Breast epithelium (tissue), 4 donors: ENCODE measurements around the gene SERINC5. TPM values are rescaled to one million over a fixed set of nuclear protein-coding genes. Genes with fewer than 3 reads are reported as not detected.

Experiments
- DNase-seq, 2 donors: peaks; one replicate each; pipeline ENCODE4 v3.0.0-alpha.2; 2019; ENCODE audit warnings: low spot score in 2 of 2
- H3K27ac ChIP-seq, 2 donors: fragments of 200-600 bp; sonication (generic) in 1 of 2; one replicate each; pipeline ENCODE4 v1.5.1; 2016 to 2019; ENCODE audit warnings: mild to moderate bottlenecking in 1 of 2
- H3K27me3 ChIP-seq, 2 donors: fragments of 200-600 bp; sonication (generic) in 1 of 2; one replicate each; pipeline versions ENCODE4 v1.5.1 to v1.6.0; 2017 to 2019; ENCODE audit warnings: control low read depth in 1 of 2, mild to moderate bottlenecking in 1 of 2
- H3K36me3 ChIP-seq: fragments of 200-600 bp; one replicate; pipeline ENCODE4 v1.5.1; 2019
- H3K4me1 ChIP-seq, 2 donors: fragments of 200-600 bp; sonication (generic); one replicate each; pipeline ENCODE4 v1.5.1; 2016 to 2019; ENCODE audit warnings: control low read depth in 1 of 2
- H3K4me3 ChIP-seq, 3 donors: fragments of 200-600 bp; sonication (generic); 1 replicate in 2 of 3; 2 replicates in 1 of 3; pipeline ENCODE4 v1.5.1; 2016 to 2019; ENCODE audit warnings: mild to moderate bottlenecking in 3 of 3, moderate library complexity in 2 of 3
- H3K9me3 ChIP-seq, 2 donors: fragments of 200-600 bp; sonication (generic) in 1 of 2; one replicate each; pipeline ENCODE4 v1.5.1; 2016 to 2019; ENCODE audit warnings: control low read depth in 1 of 2
- CTCF ChIP-seq, 3 donors: fragments of 450-650 bp; IDR thresholded peaks; one replicate each; pipeline ENCODE4 v1.5.1; 2016 to 2017; ENCODE audit warnings: antibody characterized with exemption in 3 of 3, mild to moderate bottlenecking in 3 of 3, moderate library complexity in 3 of 3
- POLR2A ChIP-seq: fragments of 450-650 bp; IDR thresholded peaks from one replicate; pipeline ENCODE4 v1.6.1; 2016; ENCODE audit warnings: antibody characterized with exemption, mild to moderate bottlenecking, moderate library complexity
- POLR2AphosphoS5 ChIP-seq, 3 donors: sonication (generic); formaldehyde crosslinking; IDR thresholded peaks; one replicate each; pipeline ENCODE4 v1.6.1; 2017; ENCODE audit warnings: antibody characterized with exemption in 3 of 3
- intact Hi-C: fragments of 100-400 bp; cut with DNase I; formaldehyde crosslinking; loops from one replicate; pipeline ENCODE4 v1.15.1; 2023; ENCODE audit warnings: low total_unique reads
- total RNA-seq, 3 donors: library from RNA; depleted of rRNA; stranded (reverse); fragments of >200 nt; gene quantifications; one replicate each; pipeline ENCODE4 v1.1.0, GENCODE V29; 2016

Gene SERINC5
- total RNA-seq, 3 donors from 2014 or later, result 12.6 to 32.9 (median 28.5) TPM

- peak overlapping the region in 1 of 3 donors; percentile 31 for H3K4me3 ChIP-seq
- peak in 1 of 2 donors; percentile 48 for DNase-seq
- H3K4me1 ChIP-seq, result peaks cover 4 to 16% of the 10 kb centered on the region in 2 donors
- no peaks in the 10 kb centered on the region for H3K36me3 ChIP-seq
- no peaks in the 10 kb centered on the region for H3K9me3 ChIP-seq
- intact Hi-C loops, result no loop called here
- peak overlapping the region; percentile 67 to 81 for H3K27ac ChIP-seq
- H3K27me3 ChIP-seq, result no peaks in the 10 kb centered on the region
- TF ChIP-seq POLR2AphosphoS5 (IDR thresholded peaks at IDR 0.05) (no peak), CTCF (IDR thresholded peaks at IDR 0.05) (no peak), POLR2A (no peak)
Measured at GRCh38 chr5:80246995-80247729, 8.7 kb downstream of the SERINC5 start.

GRCh38 chr5:80246001-80246758, 9.7 kb downstream of the SERINC5 start:
- Histone ChIP-seq H3K27ac (peak overlapping the region; percentile 67 to 81), H3K36me3 (no peaks in the 10 kb centered on the region), H3K27me3 (no peaks in the 10 kb centered on the region), H3K4me1 (peaks cover 4 to 16% of the 10 kb centered on the region in 2 donors), H3K4me3 (no peak overlapping the region), H3K9me3 (no peaks in the 10 kb centered on the region)
- intact Hi-C loops, result no loop called here
- DNase-seq, result no peak
- TF ChIP-seq POLR2AphosphoS5 (IDR thresholded peaks at IDR 0.05) (no peak), CTCF (IDR thresholded peaks at IDR 0.05) (no peak), POLR2A (no peak)

- TF ChIP-seq CTCF (IDR thresholded peaks at IDR 0.05) (no peak), POLR2AphosphoS5 (IDR thresholded peaks at IDR 0.05) (no peak), POLR2A (no peak)
- Histone ChIP-seq H3K27ac (no peak overlapping the region), H3K27me3 (no peaks in the 10 kb centered on the region), H3K4me3 (no peak overlapping the region), H3K36me3 (no peaks in the 10 kb centered on the region), H3K4me1 (peaks cover 7 to 16% of the 10 kb centered on the region in 2 donors), H3K9me3 (no peaks in the 10 kb centered on the region)
- DNase-seq, result no peak
- intact Hi-C loops, result no loop called here
Measured at GRCh38 chr5:80243567-80243966, 12.3 kb downstream of the SERINC5 start.

- no peak overlapping the region for H3K4me3 ChIP-seq
- TF ChIP-seq CTCF (IDR thresholded peaks at IDR 0.05), result no peak
- no peak for TF ChIP-seq POLR2A
- no peak for TF ChIP-seq POLR2AphosphoS5 (IDR thresholded peaks at IDR 0.05)
- no peaks in the 10 kb centered on the region for H3K9me3 ChIP-seq
- no peaks in the 10 kb centered on the region for H3K36me3 ChIP-seq
- intact Hi-C loops, result no loop called here
- peaks cover 6 to 12% of the 10 kb centered on the region in 2 donors for H3K4me1 ChIP-seq
- H3K27me3 ChIP-seq, result no peaks in the 10 kb centered on the region
- no peak for DNase-seq
- H3K27ac ChIP-seq, result no peak overlapping the region
Measured at GRCh38 chr5:80242849-80243248, 13.0 kb downstream of the SERINC5 start.
